Measurements from ENCODE around the gene PSMB10.

DNA sequence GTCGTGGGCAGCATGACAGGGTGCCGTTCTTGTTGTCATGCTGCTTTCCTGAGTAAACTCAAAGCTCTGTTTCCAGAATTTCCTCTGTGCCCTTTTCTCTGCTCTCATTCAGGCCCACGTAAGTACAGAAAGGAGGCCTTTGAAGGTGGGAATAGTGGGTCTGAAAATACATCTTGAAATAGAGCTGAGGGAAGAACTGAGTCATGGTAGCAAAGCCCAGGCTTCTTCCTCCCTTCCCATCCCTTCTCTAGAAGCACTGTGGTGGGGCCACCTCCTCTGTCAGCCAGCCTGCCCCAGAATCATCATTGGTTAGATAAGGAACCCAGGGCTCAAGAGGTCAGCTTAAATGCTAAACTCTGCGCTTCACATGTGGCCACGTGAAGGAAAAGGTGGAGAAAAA, 14.4 kb downstream of the PSMB10 start:
- TF ChIP-seq CTCF (IDR thresholded peaks at IDR 0.05; ENCODE audit: control extremely low read depth in 1 of 3, insufficient read depth in 1 of 3, low read depth in 1 of 3, low read length in 3 of 3), result no peak
- no peak for TF ChIP-seq USF2 (IDR thresholded peaks at IDR 0.05; ENCODE audit: low read length)
- no peak for TF ChIP-seq CHD2 (IDR thresholded peaks at IDR 0.05; ENCODE audit: low read length)
- no peak for TF ChIP-seq POLR2A (IDR thresholded peaks at IDR 0.05; ENCODE audit: control extremely low read depth in 1 of 2, low read depth in 2 of 2, low read length in 2 of 2)

All from H1 (cell line).